Measurements from ENCODE around the gene SESTD1.
"Not testable (repeated sequence)": the region's sequence is repeated elsewhere in the genome, so short reads cannot be mapped to it uniquely, and the experiment has no call there.

Gene SESTD1

DNA sequence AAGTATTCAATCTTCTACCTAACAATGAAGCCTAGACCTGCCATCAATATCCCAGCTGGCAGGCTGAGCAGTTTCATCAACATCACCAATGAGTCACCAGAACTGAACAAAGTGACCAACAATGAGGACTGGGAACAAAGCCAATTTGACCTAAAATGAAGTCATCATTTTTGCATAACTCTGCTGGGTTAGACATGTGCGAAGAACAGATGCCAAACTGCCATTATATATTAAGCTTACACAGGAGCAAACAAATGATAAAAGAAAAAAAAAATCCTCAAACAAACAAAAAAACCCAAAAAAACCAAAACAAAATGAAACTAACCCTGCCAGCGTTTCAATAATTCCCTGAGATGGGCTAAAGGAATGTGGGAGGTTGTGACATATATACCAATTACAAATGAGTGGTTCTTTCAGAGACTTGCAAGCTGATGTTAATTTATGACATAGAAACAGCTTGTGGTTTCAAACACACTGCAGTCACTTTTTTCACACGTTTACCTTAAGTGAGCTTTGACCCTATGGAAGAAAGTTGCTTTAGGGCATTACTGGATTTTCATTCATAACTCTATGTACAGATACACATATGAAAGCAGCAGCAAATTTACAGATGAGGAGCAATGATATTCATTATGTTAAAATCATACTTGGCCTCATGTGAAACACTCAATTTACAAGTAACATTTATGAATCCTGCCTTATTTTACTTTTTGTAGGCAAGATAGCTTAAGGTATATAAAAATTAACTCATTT is 157.8 kb downstream of the SESTD1 start:
- DNase-seq (ENCODE audit: low read depth): peak; percentile 92

DNA sequence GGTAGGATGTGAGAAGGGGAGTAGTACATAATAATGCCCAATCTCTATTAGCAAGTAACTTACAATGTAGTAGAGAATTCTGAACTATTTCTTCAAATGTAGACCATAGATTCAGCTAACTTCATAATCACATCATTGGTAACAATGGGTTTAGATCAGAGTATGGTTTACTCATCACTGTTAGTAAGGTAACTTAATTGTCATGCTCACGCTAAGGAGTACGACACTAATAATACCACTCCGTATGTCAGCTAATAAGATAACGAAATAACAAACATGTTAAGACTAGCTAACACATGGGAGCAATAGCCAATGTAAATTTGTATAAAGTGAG is 158.3 kb downstream of the SESTD1 start:
- DNase-seq (ENCODE audit: low read depth): no peak

DNA sequence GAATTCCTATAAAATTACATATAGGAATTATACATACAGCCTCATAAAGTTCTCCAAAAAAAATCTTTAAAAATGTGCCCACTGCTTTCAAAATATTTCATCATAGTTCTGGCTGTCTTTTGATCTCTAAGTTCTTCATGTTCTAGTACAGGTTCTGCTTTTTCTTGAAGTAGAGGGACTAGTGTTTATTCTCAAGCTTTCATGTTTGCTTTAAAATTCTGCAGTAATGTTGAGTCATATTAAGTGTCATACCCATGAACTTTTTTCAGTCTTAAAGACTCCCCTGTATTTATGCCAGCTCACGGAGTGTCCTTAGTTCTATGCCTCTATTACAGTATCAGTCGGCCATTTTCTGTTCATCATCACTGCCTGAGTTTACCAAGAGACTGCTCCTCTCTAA is 159.9 kb downstream of the SESTD1 start:
- peak; percentile 25 for DNase-seq (ENCODE audit: low read depth)

DNA sequence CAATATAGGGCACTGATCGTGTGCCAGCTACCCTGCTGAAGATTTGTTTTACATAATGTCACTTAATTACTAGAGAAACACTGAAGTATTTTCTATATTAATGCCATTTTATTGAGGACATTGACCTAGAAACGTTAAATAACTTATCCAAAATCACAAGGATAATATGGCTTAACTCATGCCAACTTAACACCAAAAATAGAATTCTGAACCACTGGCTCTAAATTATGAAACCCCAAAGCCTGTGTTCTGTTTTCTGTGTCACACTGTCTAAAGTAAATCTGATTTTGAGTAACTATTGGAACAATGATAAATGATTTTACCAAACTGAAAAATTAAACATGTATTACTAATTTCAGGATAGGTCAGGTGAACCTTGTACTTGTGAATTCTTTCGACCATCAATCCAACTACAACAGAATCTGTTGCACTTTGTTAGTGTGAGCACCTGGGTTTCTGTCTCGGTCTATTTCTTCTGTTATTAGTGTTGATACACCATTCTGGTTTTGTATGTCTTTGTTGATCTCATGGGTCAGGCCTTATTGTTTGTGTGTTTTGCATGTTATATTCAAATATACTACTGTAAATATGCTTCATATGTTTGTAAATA is 166.4 kb downstream of the SESTD1 start:
- DNase-seq (ENCODE audit: low read depth): no peak

DNA sequence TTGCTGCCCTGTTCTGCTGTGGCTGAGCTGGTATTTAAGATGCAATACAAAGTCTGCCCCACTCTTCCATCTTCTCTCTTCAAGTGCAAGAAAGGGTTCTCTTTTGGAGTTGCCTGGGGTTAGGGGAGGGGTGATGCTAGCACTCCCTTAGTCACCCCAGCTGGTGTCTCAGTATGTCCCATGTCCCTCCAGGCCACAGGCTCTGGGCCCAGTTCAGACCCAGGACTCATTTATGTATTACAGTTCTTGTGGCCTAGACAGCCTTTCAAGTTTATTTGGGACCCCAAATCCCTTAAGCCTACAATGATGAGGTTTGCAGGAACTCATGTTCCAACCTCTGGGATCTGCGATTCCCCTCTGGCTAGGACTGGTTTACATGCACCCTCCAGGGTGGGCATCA is 167.5 kb downstream of the SESTD1 start:
- no peak for DNase-seq (ENCODE audit: low read depth)

DNA sequence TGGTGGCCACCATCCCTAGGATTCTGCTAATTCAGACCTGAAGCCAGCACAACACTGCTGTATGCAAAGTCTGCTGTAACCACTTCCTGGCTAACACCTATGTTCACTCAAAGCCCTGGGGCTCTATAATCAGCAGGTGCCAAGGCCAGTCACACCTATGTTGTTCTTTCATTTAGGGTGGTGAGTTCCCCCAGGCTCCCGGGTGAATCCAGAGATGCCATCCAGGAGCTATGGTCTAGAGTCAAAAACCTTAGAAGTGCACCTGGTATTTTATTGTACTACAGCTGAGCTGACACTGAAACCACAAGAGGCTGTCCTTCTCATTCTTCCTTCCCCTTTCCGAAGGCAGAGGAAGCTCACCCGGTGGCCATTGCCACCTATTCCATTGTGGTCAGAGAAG is 168.5 kb downstream of the SESTD1 start:
- DNase-seq (ENCODE audit: low read depth): no peak

DNA sequence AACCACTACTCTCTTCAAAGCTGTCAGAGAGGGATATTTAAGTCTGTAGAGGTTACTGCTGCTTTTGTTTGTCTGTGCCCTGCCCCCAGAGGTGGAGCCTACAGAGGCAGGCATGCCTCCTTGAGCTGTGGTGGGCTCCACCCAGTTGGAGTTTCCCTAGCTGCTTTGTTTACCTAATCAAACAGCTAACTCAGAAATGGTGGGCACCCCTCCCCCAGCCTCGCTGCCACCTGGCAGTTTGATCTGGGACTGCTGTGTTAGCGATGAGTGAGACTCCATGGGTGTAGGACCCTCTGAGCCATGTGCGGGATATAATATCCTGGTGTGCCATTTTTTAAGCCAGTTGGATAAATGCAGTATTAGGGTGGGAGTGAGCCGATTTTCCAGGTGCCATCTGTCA is 171.7 kb downstream of the SESTD1 start:
- not testable (repeated sequence) for DNase-seq (ENCODE audit: low read depth)

DNA sequence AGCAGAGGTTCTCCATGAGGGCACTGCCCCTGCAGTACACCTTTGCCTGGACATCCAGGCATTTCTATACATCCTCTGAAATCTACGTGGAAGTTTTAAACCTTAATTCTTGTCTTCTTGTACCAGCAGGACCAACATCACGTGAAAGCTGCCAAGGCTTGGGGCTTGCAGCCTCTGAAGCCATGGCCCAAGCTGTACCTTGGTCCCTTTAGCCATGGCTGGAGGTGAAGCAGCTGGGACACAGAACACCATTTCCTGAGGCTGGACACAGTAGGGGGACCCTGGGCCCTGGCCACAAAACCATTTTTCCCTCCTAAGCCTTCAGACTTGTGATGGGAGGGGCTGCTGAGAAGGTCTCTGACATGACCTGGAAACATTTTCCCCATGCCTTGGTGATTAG is 181.9 kb downstream of the SESTD1 start:
- DNase-seq (ENCODE audit: low read depth): no peak

DNA sequence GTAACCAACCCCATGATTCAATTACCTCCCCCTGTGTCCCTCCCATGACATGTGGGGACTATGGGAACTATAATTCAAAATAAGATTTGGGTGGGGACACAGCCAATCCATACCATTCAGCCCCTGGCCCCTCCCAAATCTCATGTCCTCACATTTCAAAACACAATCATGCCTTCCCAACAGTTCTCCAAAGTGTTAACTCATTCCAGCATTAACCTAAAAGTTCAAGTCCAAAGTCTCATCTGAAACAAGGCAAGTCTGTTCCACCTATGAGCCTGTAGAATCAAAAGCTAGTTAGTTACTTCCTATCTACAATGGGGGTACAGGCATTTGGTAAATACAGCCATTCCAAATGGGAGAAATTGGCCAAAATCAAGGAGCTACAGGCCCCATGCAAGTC is 182.7 kb downstream of the SESTD1 start:
- DNase-seq (ENCODE audit: low read depth): no peak

DNA sequence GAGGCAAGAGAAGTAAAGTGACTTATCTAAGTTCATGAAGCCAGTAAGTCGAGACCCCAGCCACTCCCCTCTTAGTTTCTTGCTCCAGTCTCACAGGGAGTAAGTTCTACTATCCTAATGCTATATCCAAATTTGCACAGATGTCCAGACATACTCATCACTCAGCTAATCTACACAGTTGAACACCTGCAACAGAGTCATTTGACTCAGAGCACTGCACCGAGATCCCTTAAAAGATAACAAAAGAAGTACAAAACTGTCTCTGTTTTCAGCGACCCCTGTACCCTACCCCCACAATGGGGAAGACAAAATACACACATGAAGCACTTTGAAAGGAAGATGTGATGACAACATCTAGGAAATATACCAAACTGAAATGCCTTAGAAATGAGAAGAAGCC is 192.1 kb downstream of the SESTD1 start:
- DNase-seq (ENCODE audit: low read depth): no peak

DNA sequence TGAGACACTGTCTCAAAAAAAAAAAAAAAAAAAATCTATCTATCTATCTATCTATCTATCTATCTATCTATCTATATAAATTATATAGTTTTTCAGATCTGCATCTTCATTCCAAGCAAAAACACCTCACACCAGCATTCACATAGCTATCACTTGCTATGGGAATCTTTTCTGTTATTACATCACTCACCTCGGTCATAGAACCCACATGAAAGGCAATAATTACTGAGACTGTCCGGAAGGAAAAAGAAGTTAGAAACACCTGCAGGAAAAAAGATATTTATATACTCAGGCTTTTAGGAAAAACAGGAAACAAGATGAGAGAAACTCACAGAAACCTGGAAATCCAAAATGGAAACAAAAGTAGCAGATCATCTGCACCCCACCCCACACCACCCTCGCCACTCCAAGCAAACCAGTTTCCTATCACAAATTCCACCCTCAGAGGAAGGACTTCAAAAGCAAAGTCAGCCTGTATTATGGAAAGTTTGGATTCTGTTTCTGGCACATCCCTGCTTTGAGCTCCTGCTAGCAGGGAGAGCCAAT is 192.7 kb downstream of the SESTD1 start:
- DNase-seq (ENCODE audit: low read depth): no peak

DNA sequence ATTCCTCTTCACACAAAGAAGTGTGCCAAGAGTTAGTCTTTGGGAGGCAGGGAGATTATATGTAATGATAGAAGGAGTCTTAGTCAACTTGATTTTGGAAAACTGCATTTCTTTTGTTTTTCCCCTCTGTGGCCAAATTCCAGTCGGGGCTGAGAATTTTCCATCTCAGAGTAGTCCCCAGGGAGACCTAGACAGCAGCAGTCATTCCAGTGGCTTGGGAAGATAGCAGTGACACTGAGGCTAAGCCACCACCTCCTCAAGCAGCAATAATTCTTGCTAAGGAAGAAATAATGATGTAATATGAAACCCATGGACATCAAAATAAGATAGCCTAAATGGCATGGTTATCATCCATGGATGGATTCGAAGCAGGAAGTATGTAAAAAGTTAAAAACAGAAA is 193.7 kb downstream of the SESTD1 start:
- DNase-seq (ENCODE audit: low read depth): no peak

DNA sequence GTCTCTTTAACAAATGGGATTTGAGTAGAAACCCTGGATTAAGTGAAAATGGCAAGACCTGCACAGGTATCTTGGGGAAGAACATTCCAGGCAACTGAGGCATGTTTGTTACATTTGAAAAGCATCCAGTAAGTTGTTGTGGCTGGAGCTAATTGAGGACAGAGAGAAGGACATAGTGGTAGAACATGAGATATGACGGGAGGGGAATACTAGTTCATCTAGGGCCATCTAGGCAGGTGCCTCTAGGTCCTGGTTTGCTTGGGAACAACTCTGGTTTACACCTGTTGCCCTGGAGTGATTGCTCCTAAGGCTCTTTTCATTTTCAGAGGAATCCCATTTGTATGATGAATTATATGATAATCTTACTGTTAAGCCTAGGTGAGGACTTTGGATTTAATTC is 194.9 kb downstream of the SESTD1 start:
- DNase-seq (ENCODE audit: low read depth): no peak

DNA sequence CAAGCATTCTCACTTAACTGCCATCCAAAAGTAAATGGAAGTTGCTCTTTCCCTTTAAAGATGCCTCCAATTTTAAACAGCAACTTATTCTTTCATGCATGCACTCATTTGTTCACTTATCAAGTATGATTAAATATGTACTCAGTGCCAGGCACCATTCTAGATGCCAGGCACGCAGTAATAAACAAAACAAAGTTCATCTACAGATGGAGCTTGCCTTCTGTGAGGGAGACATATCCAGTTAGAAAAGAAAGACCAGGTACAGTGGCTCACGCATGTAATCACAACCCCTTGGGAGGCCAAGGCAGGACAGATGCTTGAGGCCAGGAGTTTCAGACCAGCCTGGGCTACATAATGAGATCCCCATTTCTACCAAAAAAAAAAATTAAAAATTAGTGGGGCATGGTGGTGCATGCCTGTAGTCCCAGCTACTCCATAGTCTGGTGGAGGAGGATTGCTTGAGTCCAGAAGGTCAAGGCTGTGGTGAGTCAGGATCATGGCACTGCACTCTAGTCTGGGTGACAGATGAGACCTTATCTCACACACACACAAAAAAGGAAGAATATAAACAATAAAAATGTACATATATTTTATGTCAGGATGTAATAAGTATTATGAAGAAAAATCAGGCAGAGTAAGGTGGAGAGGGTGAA is 195.5 kb downstream of the SESTD1 start:
- DNase-seq (ENCODE audit: low read depth): no peak

DNA sequence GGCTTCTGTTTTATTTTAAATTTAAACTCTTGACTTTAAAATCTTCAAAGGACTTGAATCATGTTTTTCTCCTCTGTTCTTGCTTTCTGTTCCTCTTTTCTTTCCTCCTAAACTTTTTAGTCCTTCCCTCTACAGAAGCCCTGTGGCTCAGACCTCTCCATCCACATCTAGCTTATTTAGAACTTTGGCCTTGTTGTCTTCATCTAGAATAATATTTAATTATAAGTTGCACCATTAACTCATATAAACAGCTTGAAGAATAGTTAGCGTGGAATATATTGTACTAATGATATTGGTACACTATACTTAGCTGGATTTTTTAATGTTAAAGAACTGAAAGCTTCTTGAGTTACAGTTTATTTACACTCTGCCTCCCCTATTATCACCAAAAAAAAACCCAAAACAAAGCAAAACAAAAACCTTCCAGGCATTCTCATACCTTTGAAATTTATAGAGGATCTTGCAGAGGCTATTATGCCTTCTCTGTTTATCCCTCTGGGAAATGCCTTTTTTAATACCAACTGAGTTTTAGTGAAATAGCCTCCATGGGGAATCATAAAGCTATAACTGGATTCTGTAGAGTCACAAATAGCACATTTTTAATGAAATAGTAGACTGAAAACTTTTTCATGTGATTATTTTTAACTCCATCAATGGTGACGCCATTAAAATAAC is 205.5 kb downstream of the SESTD1 start:
- DNase-seq (ENCODE audit: low read depth): no peak

DNA sequence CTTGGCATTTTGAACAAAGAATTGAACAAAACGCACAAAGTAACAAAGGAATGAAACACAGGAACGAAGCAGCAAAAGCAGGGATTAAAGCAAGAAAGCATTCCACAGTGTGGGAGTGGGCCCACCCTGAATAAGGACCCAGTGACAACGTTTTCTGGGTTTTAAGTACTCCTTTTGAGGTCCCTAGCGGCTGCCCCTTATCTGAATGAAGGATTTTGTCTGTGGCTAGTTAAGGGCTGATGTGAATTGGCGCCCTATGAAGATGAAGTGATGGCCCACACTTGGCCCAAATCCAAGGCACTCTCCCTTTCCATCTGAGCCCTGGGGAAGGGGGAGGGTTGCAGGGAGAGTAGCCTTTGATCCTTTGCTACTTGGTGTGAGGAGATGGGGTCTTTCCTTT is 206.9 kb downstream of the SESTD1 start:
- DNase-seq (ENCODE audit: low read depth): no peak

DNA sequence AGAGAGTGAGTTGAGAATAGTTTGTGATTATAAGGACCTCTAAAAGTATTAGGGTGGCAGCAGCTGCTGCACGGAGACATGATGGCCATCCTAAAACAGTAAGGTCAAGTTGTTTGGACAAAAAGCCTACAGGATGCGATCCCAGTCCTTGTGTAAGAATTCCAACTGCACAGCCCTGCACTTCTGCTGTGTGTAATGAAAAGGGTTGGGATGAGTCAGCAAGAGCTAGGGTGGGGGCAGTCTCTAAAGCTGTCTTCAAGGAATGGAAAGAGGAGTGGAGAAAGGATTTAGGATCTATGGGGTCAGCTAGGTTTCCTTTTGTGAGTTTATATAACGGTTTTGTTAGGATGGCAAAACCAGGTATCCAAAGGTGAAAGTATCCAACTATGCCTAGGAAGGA is 211.1 kb downstream of the SESTD1 start:
- DNase-seq (ENCODE audit: low read depth): not testable (repeated sequence)
